ENCODE results near the gene FAHD1.
"Not testable (repeated sequence)": the region's sequence is repeated elsewhere in the genome, so short reads cannot be mapped to it uniquely, and the experiment has no call there.

Gene FAHD1

GRCh38 chr16:1790261-1790610, 36.8 kb upstream of the FAHD1 start:
- DNase-seq: no peak

DNA sequence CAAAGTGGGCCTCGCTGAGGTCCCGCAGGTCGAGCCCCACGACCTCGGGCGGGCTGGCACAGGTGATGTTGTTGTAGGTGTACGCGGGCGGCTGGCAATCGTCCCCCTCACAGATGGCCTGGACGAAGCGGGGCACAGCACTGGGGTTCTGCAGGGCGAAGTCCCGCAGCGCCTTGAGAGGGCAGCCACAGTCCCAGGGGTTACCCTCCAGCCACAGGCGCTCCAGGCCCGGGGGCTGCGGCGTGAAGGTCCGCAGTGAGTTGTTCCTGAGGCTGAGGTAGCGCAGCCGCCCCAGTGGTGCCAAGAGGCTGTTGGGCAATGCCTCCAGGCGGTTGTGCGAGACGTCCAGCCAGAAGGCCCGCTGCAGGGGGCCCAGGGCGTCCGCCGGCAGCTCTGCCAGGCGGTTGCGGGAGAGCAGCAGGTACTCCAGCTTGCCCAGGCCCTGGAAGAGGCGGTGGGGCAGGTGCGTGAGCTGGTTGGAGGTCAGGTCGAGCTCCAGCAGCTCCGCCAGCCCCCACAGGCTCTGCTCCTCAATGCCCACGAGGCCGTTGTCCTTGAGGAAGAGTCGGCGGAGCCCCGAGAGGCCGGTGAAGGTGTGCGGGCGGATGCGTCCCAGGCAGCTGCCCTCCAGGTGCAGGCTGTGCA, 36.3 kb upstream of the FAHD1 start:
- no peak for DNase-seq

GRCh38 chr16:1791256-1791942, 35.6 kb upstream of the FAHD1 start:
- no peak for DNase-seq

DNA sequence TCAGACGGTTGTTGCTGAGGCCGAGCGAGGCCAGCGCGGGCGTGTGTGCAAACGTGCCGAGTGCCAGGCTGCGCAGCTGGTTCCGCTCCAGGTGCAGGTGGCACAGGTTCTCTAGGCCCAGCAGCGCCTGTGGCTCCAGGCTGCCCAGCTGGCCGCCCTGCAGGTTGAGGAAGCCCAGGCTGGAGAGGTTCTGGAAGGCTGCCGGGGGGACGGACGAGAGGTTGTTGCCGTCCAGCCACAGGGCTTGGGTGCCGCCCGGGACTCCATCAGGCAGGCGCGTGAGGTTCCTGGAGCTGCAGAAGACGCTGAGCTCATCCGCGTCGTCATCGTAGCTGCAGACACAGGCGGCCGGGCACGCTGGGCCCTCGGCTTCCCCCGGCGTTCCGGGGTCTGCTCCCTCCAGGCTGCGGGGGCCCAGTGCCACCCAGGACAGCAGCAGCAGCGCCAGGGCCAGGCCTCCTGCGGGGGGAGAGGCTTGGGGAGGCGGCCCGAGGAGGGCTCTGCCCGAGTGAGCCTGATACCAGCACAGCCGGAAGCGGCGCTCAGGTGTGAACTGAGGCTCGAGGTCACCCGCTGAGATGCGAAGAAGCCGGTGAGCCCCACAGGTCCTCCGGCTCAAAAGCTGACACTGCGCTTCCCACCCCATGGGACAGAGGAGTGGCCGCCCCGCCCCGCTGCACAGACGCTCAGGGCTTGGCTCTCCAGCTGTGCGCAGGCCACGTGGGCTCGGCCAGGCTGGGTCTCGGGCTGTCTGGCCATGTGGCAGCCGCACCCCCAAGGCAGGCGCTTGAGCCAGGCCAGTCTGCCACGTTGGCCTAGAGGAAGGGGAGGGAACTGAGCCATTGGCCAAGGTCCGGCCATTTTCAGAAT, 34.8 kb upstream of the FAHD1 start:
- no peak for DNase-seq

DNA sequence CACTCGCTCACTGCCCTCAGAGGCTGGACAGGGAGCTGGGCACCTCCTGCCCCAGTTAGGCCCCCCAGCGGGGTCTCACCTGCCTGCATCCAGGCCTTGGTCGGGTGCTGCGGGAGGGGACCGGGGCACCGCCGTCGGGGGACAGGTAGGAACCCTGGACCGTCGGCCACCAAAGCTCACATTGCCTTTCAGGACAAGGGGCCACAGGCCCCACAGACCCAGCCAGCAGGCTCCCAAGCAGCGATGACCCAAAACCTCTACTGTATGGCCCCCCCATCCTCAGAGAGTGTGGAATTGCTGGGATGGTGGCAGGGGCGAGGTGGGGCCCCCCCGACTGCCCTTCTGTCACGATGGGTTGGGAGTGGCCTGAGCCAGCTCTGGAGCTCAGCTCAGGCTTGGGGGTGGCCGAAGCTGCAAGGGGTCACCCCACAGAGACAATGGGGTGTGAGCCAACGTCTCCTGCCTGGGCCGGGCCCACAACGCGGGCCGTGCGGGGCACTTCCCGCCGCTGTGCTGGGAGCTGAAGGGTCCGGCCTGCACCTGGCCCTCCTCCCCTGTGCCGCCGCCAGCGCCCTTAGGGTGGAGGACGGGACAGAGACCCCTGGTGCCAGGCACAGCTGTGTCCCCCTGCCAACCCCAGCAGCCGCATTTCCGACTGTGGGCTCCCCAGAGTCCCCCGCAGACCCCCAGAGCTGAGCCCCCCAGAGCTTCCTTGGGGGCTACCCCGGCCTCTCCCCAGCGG, 34.0 kb upstream of the FAHD1 start:
- DNase-seq: no peak

- no peak for DNase-seq
Observed at GRCh38 chr16:1793578-1794220, 33.3 kb upstream of the FAHD1 start, which contains the start of gene IGFALS. IGFALS (minus strand) TSS chr16:1793705; CDS start chr16:1793652, 53 bp downstream.

- no peak for DNase-seq
Observed at GRCh38 chr16:1794221-1794871, 32.7 kb upstream of the FAHD1 start.

DNA sequence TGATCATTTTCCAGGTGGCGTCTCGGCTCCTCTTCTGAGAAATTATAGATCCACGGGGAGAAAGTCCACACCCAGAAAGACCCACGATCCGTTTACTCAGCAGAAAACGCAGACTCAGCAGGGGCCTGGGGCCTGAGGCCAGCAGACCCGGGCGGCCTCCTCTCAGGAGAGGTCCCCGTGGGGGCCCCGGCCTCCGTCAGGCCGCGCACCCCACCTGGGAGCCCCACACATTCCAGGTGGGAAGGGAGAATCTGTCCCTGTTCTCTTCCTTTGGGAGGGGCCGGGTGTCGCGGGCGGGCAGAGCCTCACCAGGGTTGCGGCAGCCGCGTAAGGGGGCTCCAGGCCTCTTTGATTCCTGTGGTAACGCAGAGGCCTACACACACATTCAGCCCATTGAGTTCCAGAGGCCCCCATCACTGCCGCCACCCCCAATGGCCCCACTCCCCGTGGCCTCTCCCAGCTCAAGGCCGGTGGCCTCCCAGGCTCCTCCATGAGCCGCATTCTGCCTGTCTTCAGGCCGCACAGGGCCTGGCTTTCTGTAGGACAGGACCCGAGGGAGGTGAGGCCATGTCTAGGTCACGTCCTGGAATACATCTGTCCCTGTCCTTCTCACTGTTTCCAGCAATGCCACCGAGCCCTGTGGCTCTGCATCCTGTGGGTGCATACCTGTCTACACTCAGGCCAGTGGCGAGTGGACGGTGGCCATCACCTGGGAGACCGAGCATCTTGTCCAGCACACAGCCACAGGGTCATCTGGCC, 31.9 kb upstream of the FAHD1 start:
- no peak for DNase-seq

DNA sequence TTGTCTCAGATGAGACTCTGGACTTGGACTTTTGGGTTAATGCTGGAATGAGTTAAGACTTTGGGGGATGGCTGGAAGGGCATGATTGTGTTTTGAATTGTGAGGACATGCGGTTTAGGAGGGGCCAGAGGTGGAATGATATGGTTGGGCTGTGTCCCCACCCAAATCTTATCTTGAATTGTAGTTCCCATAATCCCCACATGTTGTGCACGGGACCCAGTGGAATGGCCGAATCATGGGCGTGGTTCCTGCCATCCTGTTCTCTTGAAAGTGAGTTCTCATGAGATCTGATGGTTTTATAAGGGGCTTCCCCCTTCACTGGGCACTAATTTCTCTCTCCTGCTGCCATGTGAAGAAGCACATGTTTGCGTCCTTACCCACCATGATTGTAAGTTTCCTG, 27.7 kb upstream of the FAHD1 start:
- not testable (repeated sequence) for DNase-seq

DNA sequence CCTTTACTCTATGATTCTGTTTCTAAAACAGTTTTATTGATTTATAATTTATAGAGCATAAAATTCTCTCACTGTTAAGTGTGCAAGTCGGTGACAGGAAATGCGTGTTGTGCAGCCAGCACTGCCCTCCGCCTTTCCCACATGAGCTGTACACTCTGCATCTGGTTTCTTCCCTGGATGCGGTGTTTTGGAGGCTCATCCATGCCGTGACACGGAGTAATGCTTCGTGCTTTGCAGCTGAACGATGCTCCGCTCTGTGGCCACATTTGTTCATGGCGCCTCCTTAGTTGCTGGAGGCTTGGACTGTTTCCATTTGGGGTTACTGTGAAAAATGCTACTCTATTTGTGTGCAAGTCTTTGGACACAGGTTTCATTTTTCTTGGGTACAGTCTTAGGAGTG, 26.3 kb upstream of the FAHD1 start:
- no peak for DNase-seq

DNA sequence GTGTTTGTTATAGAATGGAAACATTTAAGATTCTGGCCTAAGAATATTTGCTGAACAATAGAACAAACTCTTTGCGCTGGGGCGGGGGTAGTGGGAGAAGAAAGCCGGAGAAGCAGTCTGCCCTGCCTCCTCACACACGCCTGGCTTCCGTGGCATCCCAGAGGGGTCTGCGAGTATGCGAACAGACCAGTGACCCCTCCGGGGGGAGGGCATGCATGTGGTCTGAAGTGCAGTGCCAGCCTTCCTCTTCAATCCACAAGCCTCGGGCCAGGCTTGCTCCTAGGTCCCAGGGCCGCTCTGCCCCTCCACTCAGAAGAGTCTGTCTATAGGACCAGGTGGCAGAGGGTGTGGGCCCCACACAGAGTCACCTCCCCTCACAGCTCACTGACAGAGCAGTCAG, 19.4 kb upstream of the FAHD1 start:
- DNase-seq: no peak

DNA sequence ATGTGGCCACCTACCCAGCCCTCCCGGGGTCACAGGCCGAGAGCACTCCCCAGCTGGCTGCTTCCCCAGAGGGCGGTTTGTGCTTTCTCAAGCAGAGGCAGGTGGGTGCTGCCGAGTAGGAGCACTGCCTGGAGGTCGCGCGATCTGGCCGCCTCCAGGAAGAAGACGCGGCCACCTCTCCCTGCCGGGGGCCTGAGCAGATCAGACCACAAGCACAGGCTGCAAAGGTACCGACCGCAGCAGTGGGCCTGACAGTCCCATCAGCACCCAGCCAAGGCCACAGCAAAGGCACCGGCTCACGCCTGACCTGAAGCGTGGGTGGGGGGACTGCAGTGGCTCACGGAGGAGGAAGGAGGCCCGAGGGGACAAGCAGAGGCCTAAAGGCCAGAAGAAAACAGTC, 18.3 kb upstream of the FAHD1 start:
- no peak for DNase-seq

DNA sequence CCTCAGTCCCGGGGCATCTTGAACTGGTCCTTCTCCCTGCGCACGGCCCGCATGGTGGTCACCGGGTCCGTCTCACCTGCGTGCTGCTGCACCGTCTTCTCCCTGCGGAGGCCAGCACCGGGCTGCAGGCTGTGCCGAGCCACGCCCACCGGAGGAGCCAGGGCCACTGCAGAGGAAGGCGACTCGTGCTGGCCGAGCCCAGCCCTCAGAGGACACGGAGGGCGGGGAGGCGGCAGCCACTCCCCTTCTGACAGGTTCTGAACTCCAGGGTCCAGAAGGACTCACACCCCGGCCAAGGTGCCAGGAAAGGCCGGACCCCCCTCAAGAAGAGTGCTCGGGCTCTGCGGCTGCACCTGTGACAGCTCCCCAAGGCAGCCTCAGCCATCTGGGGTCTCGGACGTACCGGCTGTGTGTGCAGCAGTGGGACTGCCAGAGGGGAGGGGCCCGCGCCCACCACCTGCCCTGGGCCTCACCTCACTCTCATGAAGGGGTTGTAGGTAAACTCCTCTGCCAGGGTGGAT, 17.7 kb upstream of the FAHD1 start:
- no peak for DNase-seq

DNA sequence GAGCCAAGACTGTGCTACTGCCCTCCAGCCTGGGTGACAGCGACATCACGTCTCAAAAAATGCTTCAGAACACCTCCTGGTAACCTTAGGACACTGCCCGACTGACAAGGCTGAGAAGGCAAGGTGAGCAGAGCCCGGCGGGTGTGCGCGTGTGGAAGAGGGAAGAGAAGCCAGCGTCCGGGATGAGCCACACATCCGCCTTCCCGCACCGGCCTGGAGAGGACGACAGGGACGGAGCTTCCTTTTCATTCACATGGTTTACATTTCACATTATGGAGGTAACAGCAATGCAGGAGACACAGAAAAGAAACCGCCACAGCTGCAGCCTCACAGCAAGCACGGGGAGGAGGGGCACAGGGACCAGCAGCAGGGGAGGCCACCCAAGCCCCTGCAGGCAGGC, 16.9 kb upstream of the FAHD1 start:
- no peak for DNase-seq

DNA sequence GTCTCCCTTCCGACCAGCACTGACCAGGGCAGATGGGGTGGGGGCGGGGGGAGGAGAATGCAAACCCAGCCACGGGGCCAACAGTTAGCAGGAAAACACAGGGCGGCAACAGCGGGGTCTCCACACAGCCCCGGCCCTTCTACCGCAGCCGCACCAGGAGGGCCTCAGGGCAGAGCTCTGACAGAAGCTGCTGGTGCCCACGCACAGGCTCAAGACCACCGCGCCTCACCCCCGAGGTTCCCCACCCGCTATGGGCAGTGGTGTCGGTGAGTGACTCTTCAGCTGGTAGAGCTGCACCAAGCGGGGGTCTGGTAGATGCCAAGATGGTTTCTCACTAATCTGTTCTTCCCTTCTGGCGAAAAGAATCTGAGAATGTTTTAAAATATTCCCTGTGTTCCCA, 16.5 kb upstream of the FAHD1 start:
- DNase-seq: no peak

DNA sequence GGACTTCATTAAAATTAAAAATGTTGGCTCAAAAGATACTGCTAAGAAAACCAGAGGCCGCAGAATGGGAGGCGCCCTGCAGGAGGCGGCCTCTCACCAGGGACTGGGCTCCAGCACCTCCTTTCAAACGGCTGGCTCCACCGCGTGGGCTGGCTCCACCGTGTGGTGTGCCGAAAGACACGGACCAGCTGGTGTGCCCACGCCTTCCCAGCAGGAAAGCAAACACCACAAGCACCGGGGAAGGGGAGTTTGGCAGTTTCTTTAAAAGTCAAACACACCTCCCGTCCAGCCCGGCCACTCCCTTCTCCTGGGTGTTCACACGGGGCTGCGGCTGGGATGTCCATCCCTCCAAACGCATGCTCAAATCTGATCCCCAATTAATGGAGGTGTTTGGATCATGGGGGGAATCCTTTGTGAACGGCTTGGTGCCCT, 14.3 kb upstream of the FAHD1 start:
- no peak for DNase-seq

GRCh38 chr16:1815461-1815860, 11.5 kb upstream of the FAHD1 start:
- no peak for DNase-seq

DNA sequence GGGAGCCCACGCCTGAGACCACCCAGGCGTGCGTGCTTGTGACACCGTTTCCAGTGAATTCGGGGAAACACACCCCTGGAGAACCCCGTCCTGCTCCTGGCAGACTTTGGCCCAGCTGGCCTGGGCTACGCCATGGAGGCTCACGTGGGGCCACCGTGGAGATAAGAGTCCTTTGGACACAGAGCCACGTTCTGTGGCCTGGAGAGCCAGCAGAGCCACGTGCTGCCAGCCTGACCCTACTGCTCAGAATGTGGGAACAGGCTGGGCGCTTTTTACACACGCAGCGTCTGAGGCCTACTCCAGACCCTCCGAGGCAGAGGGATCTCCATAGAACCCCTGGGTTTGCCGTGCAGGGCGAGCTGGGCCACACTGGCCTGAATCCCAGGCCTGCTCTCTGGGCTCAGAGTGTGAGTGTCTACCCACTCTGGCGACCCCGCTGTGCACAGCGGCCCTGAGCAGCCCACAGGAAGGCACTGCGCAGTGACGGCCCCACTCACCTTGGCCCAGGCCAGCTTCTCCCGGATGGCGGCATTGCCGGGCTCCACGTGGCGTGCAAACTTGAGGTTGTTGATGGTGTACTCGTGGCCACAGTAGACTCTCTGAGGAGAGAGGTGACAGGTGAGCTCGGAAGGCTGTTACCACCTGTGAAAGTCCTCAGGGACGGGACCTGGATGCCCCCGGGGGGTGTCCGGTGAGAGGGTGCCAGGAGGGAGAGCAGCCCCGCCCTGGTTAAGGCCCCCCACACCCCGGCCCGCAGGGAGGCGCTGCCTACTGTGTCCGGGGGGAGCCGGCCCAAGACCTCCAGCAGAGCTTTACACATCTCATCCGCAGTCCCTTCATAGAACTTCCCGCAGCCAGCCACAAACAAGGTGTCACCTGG, 10.4 kb upstream of the FAHD1 start:
- no peak for DNase-seq

- DNase-seq: no peak
Observed at GRCh38 chr16:1817276-1817589, 9.8 kb upstream of the FAHD1 start.

DNA sequence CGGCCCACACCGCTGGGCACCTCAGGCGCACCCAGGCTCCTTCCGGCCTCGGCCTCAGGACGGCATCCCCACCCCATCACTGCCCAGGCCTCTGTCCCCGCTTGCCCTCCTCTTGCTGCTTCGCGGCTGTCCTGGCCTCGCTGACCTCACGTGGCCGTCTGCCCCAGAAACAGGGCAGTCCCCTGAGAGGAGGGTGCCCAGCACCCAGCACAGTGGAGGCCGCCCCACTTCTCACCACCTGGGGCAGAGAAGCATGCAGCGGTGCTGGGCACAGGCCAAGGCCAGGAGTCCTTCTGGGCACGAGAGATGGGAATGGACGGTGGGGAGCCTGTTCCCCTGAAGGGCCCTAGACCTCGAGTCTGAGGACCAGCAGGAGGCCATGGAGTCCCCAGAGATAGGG, 9.3 kb upstream of the FAHD1 start:
- DNase-seq: no peak
